ENCODE measurements around the gene CCDC116. TPM values are rescaled to one million over a fixed set of nuclear protein-coding genes. Genes with fewer than 3 reads are reported as not detected.

CCDC116 gene
- total RNA-seq, 1 experiment from 2014 or later: 0.33 TPM

DNA sequence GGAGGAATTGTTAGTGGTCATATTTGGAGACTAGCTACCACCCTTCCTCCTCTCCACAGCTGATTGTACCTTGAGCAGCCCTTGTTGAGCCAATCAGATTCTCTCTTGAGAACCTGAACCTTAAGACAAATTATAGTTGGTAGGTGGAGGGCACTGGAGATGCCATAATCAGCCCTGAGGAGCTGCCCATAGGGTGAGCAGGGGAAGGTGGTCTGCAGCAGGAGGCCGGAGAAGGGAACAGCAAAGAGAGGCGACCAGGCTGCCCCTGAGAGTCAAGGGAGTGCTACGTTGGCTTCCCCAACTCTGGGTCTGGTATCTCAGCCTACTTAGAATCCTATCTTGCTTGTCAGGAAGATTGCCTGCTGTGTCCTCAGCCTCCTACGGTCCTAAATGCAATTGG, 6.8 kb downstream of the CCDC116 start:
- CTCF ChIA-PET: no interaction called here

DNA sequence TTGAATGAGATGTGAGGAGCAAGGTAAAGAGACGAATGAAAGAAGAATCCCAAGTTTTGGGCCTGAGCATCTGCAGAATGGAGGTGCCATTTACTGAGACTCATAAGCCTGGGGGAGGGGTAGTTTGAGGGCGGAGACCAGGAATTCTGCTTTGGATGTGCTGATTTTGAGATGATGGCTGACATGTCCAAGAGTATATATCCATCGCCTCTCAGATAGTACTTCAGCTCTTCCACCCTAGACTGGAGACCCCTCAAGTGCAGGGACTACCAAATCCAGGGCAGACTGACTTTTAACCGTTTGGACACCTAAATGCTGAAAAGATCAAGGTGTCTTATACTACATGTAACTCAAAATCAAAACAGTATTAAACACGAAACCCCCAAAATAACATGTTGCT, 8.2 kb downstream of the CCDC116 start:
- H3K4me2 ChIP-seq: peak overlapping the region; percentile 90
- ChIA-PET CTCF (interaction anchor here (0.6 to 2.2 kb wide), 2 partner anchors 12 to 683 kb away, joined by 3 to 12 read pairs; no protein-coding TSS in a partner anchor), POLR2A (ENCODE audit: unreplicated experiment) (no interaction called here)
- no peak overlapping the region for H2AFZ ChIP-seq
- no peaks in the 10 kb centered on the region for H3K27me3 ChIP-seq (ENCODE audit: insufficient read depth, low read depth)
- no peaks in the 10 kb centered on the region; the same call in 1 of the 2 replicates for H3K4me1 ChIP-seq (replicated peaks; ENCODE audit: insufficient read depth)
- H3K27ac ChIP-seq: no peak overlapping the region
- H3K36me3 ChIP-seq (ENCODE audit: low read depth): no peaks in the 10 kb centered on the region
- no peaks in the 10 kb centered on the region for H4K20me1 ChIP-seq (ENCODE audit: insufficient read depth)
- intact Hi-C loops (cut with micrococcal nuclease; ENCODE audit: unreplicated experiment): no loop called here
- no peak for TF ChIP-seq EZH2 (IDR thresholded peaks at IDR 0.05; ENCODE audit: low read depth)
- TF ChIP-seq, protein P1, sequence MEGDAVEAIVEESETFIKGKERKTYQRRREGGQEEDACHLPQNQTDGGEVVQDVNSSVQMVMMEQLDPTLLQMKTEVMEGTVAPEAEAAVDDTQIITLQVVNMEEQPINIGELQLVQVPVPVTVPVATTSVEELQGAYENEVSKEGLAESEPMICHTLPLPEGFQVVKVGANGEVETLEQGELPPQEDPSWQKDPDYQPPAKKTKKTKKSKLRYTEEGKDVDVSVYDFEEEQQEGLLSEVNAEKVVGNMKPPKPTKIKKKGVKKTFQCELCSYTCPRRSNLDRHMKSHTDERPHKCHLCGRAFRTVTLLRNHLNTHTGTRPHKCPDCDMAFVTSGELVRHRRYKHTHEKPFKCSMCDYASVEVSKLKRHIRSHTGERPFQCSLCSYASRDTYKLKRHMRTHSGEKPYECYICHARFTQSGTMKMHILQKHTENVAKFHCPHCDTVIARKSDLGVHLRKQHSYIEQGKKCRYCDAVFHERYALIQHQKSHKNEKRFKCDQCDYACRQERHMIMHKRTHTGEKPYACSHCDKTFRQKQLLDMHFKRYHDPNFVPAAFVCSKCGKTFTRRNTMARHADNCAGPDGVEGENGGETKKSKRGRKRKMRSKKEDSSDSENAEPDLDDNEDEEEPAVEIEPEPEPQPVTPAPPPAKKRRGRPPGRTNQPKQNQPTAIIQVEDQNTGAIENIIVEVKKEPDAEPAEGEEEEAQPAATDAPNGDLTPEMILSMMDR (conservative IDR thresholded peaks at IDR 0.05): no peak
- BruUV-seq (replicated peaks): no TSS peak
- H3F3A ChIP-seq (ENCODE audit: insufficient read depth, low read depth): no peaks in the 10 kb centered on the region
- H3K9me3 ChIP-seq (ENCODE audit: insufficient read depth, low read depth): no peaks in the 10 kb centered on the region
- DNase-seq: no peak
- H3K79me2 ChIP-seq (ENCODE audit: low read depth): no peaks in the 10 kb centered on the region
- no peaks in the 10 kb centered on the region for H3K9me2 ChIP-seq (ENCODE audit: insufficient read depth)
- H3K4me3 ChIP-seq: no peak overlapping the region

More for the DNA sequence above, 6.8 kb downstream of the CCDC116 start:
- Histone ChIP-seq H3K4me3 (no peak overlapping the region), H3K36me3 (ENCODE audit: low read depth) (no peaks in the 10 kb centered on the region), H3K4me2 (no peak overlapping the region), H3K27ac (no peak overlapping the region), H3K4me1 (replicated peaks; ENCODE audit: insufficient read depth) (no peaks in the 10 kb centered on the region; the same call in 1 of the 2 replicates), H3K27me3 (ENCODE audit: insufficient read depth, low read depth) (no peaks in the 10 kb centered on the region), H3K79me2 (ENCODE audit: low read depth) (no peaks in the 10 kb centered on the region), H4K20me1 (ENCODE audit: insufficient read depth) (no peaks in the 10 kb centered on the region), H3F3A (ENCODE audit: insufficient read depth, low read depth) (no peaks in the 10 kb centered on the region), H3K9me3 (ENCODE audit: insufficient read depth, low read depth) (no peaks in the 10 kb centered on the region), H3K9me2 (ENCODE audit: insufficient read depth) (no peaks in the 10 kb centered on the region), H2AFZ (no peak overlapping the region)
- POLR2A ChIA-PET (ENCODE audit: unreplicated experiment): no interaction called here
- no peak for DNase-seq
- no TSS peak for BruUV-seq (replicated peaks)
- intact Hi-C loops (cut with micrococcal nuclease; ENCODE audit: unreplicated experiment): no loop called here
- no peak for TF ChIP-seq EZH2 (IDR thresholded peaks at IDR 0.05; ENCODE audit: low read depth)
- TF ChIP-seq, protein P1 (conservative IDR thresholded peaks at IDR 0.05): no peak

DNA sequence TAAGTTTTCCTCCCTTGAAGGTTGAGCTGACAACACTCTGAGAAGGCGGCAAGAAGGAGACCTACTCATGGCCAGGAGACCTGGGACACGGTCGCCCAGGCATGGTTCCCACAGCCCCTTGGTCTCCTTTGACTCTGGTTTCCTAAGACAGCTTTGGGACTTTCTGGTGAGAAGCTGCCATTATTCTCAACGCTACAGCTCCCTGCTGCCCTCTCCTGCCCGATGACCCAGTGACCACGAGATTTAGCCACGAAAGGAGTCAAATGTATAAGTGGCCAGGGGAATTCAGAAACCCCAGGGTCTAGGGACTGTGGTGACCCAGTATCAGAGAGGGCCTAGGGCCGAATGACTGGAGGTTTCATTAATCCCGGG, 8.8 kb downstream of the CCDC116 start:
- no peaks in the 10 kb centered on the region for H3K36me3 ChIP-seq (ENCODE audit: low read depth)
- no peak for TF ChIP-seq EZH2 (IDR thresholded peaks at IDR 0.05; ENCODE audit: low read depth)
- TF ChIP-seq, protein P1 (conservative IDR thresholded peaks at IDR 0.05): peak; percentile 59
- no peaks in the 10 kb centered on the region for H3F3A ChIP-seq (ENCODE audit: insufficient read depth, low read depth)
- no peaks in the 10 kb centered on the region for H3K9me2 ChIP-seq (ENCODE audit: insufficient read depth)
- POLR2A ChIA-PET (ENCODE audit: unreplicated experiment): interaction anchor here (0.6 kb wide), 1 partner anchor 19 kb away, joined by 3 read pairs; no protein-coding TSS in a partner anchor
- intact Hi-C loops (cut with micrococcal nuclease; ENCODE audit: unreplicated experiment): no loop called here
- H3K9me3 ChIP-seq (ENCODE audit: insufficient read depth, low read depth): no peaks in the 10 kb centered on the region
- peak overlapping the region; percentile 90 for H3K4me2 ChIP-seq
- no TSS peak for BruUV-seq (replicated peaks)
- DNase-seq: peak; percentile 50 to 51
- H3K27me3 ChIP-seq (ENCODE audit: insufficient read depth, low read depth): no peaks in the 10 kb centered on the region
- H3K27ac ChIP-seq: peak overlapping the region; percentile 74
- peak overlapping the region; percentile 84 for H2AFZ ChIP-seq
- CTCF ChIA-PET: interaction anchor here (0.6 to 2.2 kb wide), 3 partner anchors 13 to 684 kb away, joined by 3 to 12 read pairs (median 4); no protein-coding TSS in a partner anchor
- H3K4me1 ChIP-seq (replicated peaks; ENCODE audit: insufficient read depth): no peaks in the 10 kb centered on the region; the same call in 1 of the 2 replicates
- peak overlapping the region; percentile 67 for H3K4me3 ChIP-seq
- H4K20me1 ChIP-seq (ENCODE audit: insufficient read depth): no peaks in the 10 kb centered on the region
- H3K79me2 ChIP-seq (ENCODE audit: low read depth): no peaks in the 10 kb centered on the region
